Measurements from ENCODE around the gene PSD4.

GRCh38 chr2:113195923-113196501, 22.2 kb downstream of the PSD4 start:
- TF ChIP-seq CTCF (conservative IDR thresholded peaks at IDR 0.05; ENCODE audit: low read depth, low read length) (no peak), EZH2 (IDR thresholded peaks at IDR 0.05; ENCODE audit: borderline replicate concordance, low read depth, low read length, poor library complexity, severe bottlenecking) (no peak)
